HepG2 (cell line): Measurements from ENCODE around the gene TBC1D12. TPM values are rescaled to one million over a fixed set of nuclear protein-coding genes. Genes with fewer than 3 reads are reported as not detected.
A peak's percentile ranks its signal among the peaks of the same experiment; 100 is the strongest.

ENCODE experiments used
- DZIP1 ChIP-seq: sonication (generic); formaldehyde crosslinking; IDR thresholded peaks from 2 replicates; pipeline ENCODE4 v1.5.0; 2020; ENCODE audit warnings: mild to moderate bottlenecking, missing genetic modification reagents
- GFI1 ChIP-seq: sonication (generic); formaldehyde crosslinking; IDR thresholded peaks from 2 replicates; pipeline ENCODE4 v1.5.0; 2020; ENCODE audit warnings: missing genetic modification reagents, mild to moderate bottlenecking, borderline replicate concordance
- NKX3-1 ChIP-seq: sonication (generic); formaldehyde crosslinking; IDR thresholded peaks from 2 replicates; pipeline ENCODE4 v1.5.0; 2020; ENCODE audit warnings: missing genetic modification reagents
- SOX6 ChIP-seq, 2 experiments: fragments of 450-650 bp in 1 of 2; sonication (generic) in 1 of 2; formaldehyde crosslinking in 1 of 2; IDR thresholded peaks; 2 replicates each; pipeline versions ENCODE4 v1.4.0 to v1.6.1; 2017 to 2020; ENCODE audit warnings: antibody characterized with exemption in 1 of 2, mild to moderate bottlenecking in 1 of 2, missing genetic modification reagents in 1 of 2
- THRA ChIP-seq: sonication (generic); formaldehyde crosslinking; IDR thresholded peaks from 2 replicates; pipeline ENCODE4 v1.4.0; 2020; ENCODE audit warnings: missing genetic modification reagents, borderline replicate concordance
- ZBTB34 ChIP-seq: sonication (generic); formaldehyde crosslinking; IDR thresholded peaks from 2 replicates; pipeline ENCODE4 v1.8.0; 2022; ENCODE audit warnings: mild to moderate bottlenecking, missing genetic modification reagents
- ZBTB49 ChIP-seq: sonication (generic); formaldehyde crosslinking; IDR thresholded peaks from 2 replicates; pipeline ENCODE4 v1.4.0; 2020; ENCODE audit warnings: missing genetic modification reagents, borderline replicate concordance
- ZHX2 ChIP-seq, 2 experiments: sonication (generic) in 1 of 2; formaldehyde crosslinking in 1 of 2; IDR thresholded peaks; 2 replicates each; pipeline versions ENCODE4 v1.6.1 to v1.9.0; 2014 to 2022; ENCODE audit warnings: antibody characterized with exemption in 1 of 2, borderline replicate concordance in 1 of 2, inconsistent platforms in 1 of 2, low read depth in 1 of 2, missing genetic modification reagents in 1 of 2
- polyA plus RNA-seq, 8 experiments: library from polyadenylated mRNA; depleted of rRNA in 3 of 8; stranded (reverse) in 7 of 8; unstranded in 1 of 8; fragments of >200 nt; fragmentation: Illumina TruSeq in 4 of 8; extraction: Trizol in 4 of 8; gene quantifications; 2 replicates each; pipeline versions ENCODE4 v1.2.1 to v1.2.3, GENCODE V29; 2011 to 2016; ENCODE audit warnings: low read depth in 4 of 8, missing spikeins in 1 of 8, mixed read lengths in 1 of 8; ENCODE audit not compliant: insufficient read depth in 1 of 8
- total RNA-seq, 5 experiments: library from RNA; depleted of rRNA; stranded (reverse); fragments of >200 nt; fragmentation: Illumina TruSeq; extraction: Trizol; gene quantifications; 2 replicates each; pipeline ENCODE4 v1.2.3, GENCODE V29; 2016; ENCODE audit warnings: low read depth in 1 of 5

TBC1D12 gene
- total and polyA plus RNA-seq, 2 of the 13 experiments (the other 11 are each of a cell fraction or from before 2014, with no cell fraction given), result 5.7 to 6.2 TPM

GRCh38 chr10:94462130-94462529 lies 59.8 kb downstream of the TBC1D12 start (continued):
- TF ChIP-seq ZHX2 (IDR thresholded peaks at IDR 0.05; ENCODE audit: low read depth), result no peak
- no peak for TF ChIP-seq ZHX2 (CRISPR knock-in tag; IDR thresholded peaks at IDR 0.05; ENCODE audit: borderline replicate concordance)
- no peak for TF ChIP-seq SOX6 (IDR thresholded peaks at IDR 0.05)
- peak; percentile 52; the same call in 1 of the 2 replicates for TF ChIP-seq SOX6 (CRISPR knock-in tag; IDR thresholded peaks at IDR 0.05)
- TF ChIP-seq THRA (CRISPR knock-in tag), result 0 out of 2 replicates have a peak, but pooled peaks have one; percentile 14
- no peak for TF ChIP-seq DZIP1 (CRISPR knock-in tag)
- no peak for TF ChIP-seq ZBTB49 (CRISPR knock-in tag)
- peak; percentile 67; the same call in 1 of the 2 replicates for TF ChIP-seq GFI1
- TF ChIP-seq ZBTB34, result no peak
- peak; percentile 95 for TF ChIP-seq NKX3-1 (CRISPR knock-in tag)
